ENCODE results near the gene HS3ST3B1. TPM values are rescaled to one million over a fixed set of nuclear protein-coding genes. Genes with fewer than 3 reads are reported as not detected.

The HS3ST3B1 gene
- 14.5 and 19.7 TPM in 2 replicates for total RNA-seq

GRCh38 chr17:14300575-14301278 is at the start of gene HS3ST3B1:
Gene HS3ST3B1 (plus strand): TSS chr17:14301081. CDS start chr17:14301519, 438 bp downstream.

Other genes with a start within 250 kb of the HS3ST3B1 start
- gene COX10, start 231.6 kb upstream of the HS3ST3B1 start, total RNA-seq = 12.5 and 16.5 TPM in 2 replicates
- not detected in 2 replicates for gene CDRT15, start 64.2 kb upstream of the HS3ST3B1 start, total RNA-seq